Stimulated activated CD4-positive, alpha-beta T cell treated with anti-CD3 and anti-CD28 coated beads, Interleukin-2, amount 100 ng/mL, for 4 hours (primary cell): ENCODE data around the gene ACMSD.
"Not testable (repeated sequence)": the region's sequence is repeated elsewhere in the genome, so short reads cannot be mapped to it uniquely, and the experiment has no call there.

Source experiments
- DNase-seq: peaks from one replicate; pipeline ENCODE4 v3.0.0-alpha.2; 2020; ENCODE audit warnings: low read depth

ACMSD gene

DNA sequence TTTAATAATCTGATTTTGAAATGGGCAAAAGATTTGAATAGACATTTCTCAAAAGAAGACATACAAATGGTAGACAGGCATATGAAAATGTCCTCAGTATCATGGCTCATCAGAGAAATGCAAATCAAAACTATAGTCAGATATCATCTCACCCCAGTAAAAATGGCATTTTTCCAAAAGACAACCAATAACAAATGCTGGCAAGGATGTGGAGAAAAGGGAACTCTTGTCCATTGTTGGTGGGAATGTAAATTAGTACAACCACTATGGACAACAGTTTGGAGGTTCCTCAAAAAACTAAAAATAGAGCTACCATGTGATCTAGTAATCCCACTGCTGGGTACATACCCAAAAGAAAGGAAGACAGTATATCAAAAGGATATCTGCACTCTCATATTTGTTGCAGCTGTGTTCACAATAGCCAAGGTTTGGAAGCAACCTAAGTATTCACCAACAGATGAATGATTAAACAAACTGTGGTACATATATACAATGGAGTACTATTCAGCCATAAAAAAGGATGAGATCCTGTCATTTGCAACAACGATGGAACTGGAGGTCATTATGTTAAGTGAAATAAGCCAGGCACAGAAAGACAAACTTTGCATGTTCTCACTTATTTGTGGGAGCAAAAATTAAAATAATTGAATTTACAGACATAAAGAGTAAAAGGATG lies 69.2 kb downstream of the ACMSD start:
- DNase-seq = not testable (repeated sequence)

DNA sequence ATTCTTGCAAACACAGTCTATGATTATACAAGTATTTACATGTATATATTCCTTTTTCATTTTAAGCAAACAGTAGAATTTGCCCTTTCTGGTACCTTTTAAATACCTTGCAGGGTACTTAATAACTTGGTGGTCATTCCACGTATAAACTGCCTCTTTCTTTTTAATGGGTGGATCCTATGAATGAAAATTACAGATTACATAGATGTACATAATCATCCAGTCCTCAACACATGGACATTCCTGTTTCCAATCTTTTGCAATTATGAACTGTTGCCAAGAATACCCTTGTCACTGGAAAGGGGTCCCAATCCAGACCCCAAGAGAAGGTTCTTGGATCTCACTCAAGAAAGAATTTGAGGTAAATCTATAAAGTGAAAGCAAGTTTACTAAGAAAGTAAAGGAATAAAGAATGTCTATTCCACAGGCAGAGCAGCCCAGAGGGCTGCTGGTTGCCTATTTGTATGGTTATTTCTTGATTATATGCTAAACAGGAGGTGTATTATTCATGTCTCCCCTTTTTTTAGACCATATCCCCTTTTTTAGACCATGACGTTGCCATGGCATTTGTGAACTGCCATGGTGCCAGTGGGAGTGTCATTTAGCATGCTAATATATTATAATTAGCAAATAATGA lies 72.5 kb downstream of the ACMSD start:
- no peak for DNase-seq

GRCh38 chr2:134911400-134911785 lies 73.0 kb downstream of the ACMSD start:
- DNase-seq = no peak

- no peak for DNase-seq
These were observed 73.9 kb downstream of the ACMSD start for GRCh38 chr2:134912361-134912760.

DNA sequence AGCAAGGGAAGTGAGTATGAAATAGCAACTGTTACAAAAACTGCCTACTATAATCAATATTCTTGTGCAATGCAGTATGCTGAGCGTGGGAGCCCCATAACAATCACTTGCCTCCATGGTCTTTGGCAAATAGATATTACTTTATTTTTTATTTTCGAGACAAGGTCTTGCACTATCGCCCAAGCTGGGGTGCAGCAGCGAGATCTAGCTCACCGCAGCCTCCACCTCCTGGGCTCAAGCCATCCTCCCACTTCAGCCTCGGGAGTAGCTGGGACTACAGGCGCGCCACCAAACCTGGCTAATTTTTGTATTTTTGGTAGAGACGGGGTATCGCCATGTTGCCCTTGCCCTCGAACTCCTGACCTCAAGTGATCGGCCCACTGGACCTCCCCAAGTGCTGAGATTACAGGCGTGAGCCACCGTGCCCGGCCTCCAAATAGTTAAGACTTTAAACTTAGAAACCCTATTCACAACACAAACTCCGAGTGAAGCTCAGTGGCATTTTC lies 79.0 kb downstream of the ACMSD start:
- no peak for DNase-seq

GRCh38 chr2:134917888-134918525 lies 79.6 kb downstream of the ACMSD start:
- DNase-seq = peak; percentile 83

DNA sequence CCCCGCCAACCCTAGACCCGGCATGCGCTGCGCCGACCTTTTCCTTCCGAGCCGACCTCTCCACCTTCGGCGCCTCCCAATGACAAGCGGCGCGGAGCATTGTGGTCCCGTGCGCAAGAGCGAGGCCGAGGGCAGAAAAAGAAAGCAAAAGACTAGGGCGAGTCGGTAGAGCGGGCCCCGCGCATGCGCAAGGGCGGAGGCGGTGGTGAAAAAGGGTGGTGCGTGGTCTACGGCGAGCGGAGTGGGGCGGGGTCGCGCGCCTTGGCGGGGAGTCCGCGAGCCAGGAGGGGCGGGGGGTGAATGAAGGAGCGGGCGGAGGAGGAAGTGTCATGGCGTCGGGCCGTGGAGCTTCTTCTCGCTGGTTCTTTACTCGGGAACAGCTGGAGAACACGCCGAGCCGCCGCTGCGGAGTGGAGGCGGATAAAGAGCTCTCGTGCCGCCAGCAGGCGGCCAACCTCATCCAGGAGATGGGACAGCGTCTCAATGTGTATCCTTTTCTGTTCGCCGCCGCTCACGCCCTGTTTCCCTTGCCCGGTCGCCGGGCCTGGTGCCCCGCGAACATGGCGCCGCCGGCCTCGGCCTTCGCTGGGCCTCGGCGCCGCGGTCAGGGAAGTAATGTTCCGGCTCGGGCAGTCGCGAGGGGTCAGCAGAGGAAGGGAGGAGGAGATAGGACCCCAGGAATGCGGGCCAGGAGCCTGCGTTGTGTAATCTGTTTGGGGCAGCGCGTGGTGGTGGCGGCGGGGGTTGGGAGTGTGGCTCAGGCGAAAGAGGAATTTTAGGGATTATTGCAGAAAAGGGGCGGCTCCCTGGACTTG lies 80.3 kb downstream of the ACMSD start, which contains the start of gene CCNT2:
Gene CCNT2 (plus strand): TSS at position 297 of the 815 bp plus-strand sequence. CDS start 33 bp downstream, at position 330.
- DNase-seq = peak; percentile 99

- peak; percentile 27 for DNase-seq
These were observed 81.2 kb downstream of the ACMSD start for GRCh38 chr2:134919341-134920210.

- no peak for DNase-seq
These were observed 86.5 kb downstream of the ACMSD start for GRCh38 chr2:134924912-134925311.

DNA sequence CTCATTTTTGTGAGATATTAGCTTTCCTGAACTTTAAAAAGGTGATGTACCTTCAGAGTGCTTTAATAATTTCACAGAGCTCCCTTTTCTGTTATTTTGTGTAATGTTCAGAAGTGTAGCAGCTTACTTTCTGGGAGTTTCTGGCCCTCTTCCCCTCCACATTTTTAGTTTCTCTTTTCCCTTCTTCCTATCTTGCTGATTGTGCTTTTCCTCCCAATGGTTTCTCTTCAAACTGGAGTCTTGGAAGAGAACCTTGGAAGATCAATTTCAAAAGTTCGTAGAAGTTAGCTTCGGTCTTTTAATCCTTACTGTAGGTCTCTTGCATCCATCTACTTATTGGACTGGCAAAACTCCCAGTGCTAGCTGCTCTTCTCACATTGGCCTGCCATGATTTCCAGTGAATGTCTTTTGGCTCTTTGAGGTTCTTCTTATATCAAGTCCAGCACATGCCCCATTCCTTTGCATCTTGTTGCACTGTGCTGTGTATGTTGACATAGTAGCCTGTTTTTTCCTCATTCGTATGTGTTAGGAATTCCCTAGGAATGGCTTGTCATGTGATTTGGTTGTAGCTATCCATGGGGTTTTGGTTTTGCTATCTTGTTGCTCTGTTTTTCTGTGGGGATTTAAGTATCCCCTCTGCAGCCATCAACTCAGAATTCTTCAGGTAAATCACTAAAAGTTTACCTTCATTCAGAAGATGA lies 88.0 kb downstream of the ACMSD start:
- no peak for DNase-seq

DNA sequence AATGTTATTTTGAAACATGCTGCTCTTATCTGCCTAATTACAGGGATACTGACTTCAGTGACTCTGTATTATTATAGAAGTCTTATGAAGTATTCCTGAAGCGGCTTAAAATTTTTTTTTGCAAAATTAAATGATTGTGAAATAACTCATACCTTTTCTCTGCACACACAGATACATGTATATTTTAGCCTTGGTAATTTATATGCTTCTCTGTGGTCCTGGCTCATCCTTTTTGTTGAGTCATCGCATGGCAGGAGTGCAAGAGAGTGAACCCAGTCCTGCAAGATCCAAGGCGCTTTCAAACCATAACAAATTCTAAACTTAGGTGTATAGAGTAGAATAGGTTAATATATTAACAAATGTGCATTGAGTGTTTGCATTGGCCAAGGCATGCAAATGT lies 88.8 kb downstream of the ACMSD start:
- DNase-seq = no peak

DNA sequence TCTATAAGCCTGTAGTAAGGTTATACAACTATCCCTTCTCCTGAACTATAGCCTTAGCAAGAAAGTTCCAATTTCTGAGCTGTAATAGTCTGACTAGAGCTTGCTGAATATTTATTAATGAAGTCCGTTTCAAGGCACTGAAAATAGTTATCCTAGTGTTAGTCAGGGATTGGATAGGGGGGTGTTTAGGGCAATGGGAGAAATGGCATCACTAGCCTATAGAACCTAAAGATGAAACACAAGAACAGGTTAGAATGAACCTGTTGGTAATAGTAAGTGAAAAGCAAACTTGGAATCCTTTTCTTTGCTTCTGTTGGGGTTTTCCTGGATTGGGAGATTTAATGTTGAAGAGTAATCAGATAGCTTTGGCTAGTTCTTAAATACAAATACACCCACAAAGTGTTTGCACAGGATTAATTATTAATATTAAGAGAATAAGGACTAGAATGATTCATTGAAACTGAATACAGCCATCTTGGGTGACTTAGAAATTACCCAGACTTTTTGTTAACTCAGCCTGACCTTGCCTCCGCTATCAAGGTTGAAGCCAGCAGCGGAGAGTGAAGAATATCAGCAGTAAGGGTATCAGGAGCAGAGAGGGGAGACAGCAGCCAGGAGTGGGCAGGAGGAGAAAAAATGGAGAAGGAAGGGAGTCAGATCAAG lies 94.6 kb downstream of the ACMSD start:
- no peak for DNase-seq

DNA sequence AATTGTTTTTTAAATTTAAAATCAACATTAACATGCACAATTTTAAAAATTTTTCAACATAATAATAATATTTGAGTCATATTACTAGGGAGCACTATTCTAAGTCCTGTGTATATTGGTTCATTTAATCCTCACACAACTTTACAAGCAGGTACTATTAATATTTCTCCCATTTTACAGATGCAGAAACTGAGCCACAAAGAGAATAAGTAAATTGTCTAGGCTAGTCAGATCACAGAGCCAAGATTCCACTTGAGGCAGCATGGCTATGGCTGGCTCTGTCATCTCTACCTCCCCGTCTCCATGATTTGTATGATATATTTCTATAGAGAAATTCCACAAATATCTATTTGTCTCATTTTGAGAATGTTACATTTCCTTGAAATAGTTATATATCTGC lies 95.3 kb downstream of the ACMSD start:
- no peak for DNase-seq

- DNase-seq = no peak
These were observed 95.7 kb downstream of the ACMSD start for GRCh38 chr2:134934150-134934549.

- DNase-seq = no peak
These were observed 96.2 kb downstream of the ACMSD start for GRCh38 chr2:134934641-134935040.

- no peak for DNase-seq
These were observed 98.3 kb downstream of the ACMSD start for GRCh38 chr2:134936691-134937090.

GRCh38 chr2:134943540-134943939 lies 105.1 kb downstream of the ACMSD start:
- DNase-seq = no peak

DNA sequence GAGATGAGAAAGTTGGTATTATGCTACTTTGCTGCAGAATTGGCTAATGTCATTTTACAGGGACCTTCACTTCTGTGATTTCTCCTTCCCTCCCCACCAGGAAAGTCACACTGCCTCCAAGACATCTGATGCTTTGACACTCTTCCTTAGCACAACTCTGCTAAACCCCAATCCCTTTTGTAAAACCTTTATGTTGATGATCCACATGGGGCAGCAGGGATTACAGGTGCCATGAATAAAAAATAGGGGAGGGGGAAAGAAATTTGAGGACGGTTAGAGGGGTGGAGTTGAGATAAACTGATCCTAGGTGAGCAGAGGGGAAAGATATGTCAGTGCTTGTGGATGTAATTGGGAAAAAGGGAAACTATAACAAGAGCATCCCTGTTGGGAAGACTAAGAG lies 106.6 kb downstream of the ACMSD start:
- no peak for DNase-seq

DNA sequence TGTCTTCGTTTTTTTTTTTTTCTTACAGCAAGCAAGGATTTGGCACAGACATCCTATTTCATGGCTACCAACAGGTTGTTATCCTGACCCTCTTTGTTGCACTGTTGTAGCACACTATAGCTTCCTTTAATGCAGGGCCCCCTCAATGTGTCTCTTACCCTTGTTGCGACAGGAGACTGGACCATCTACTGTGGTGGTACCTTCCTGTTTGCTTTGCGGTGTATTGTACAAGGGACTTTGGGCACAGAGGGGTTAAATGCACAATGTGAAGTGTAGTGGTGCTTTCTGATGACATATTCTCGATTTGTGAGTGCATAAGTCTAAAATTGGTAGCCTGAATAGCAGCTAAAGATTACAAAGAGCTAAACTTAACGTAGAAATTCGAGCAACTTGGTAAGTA lies 107.7 kb downstream of the ACMSD start:
- no peak for DNase-seq
